Measurements from ENCODE around the gene LDLR. TPM values are rescaled to one million over a fixed set of nuclear protein-coding genes. Genes with fewer than 3 reads are reported as not detected.
"Not testable (repeated sequence)": the region's sequence is repeated elsewhere in the genome, so short reads cannot be mapped to it uniquely, and the experiment has no call there.

The LDLR gene
- total RNA-seq, 1 donor from 2014 or later = 39.3 TPM

- no peak for TF ChIP-seq EZH2 (IDR thresholded peaks at IDR 0.05)
- no peak for TF ChIP-seq CTCF (IDR thresholded peaks at IDR 0.05)
- no peak for TF ChIP-seq EZH2phosphoT487 (IDR thresholded peaks at IDR 0.05)
- no peaks in the 10 kb centered on the region for H3K9me3 ChIP-seq (ENCODE audit: low read depth)
- peaks cover 19% of the 10 kb centered on the region for H3K79me2 ChIP-seq (ENCODE audit: low read depth)
- Mint-ChIP-seq H3K27ac (no peak overlapping the region), H3K36me3 (peaks cover 43% of the 10 kb centered on the region), H3K4me1 (no peaks in the 10 kb centered on the region), H3K27me3 (ENCODE audit: insufficient read depth, low read depth) (peaks cover 4% of the 10 kb centered on the region), H3K4me3 (no peak overlapping the region), H3K9me3 (no peaks in the 10 kb centered on the region)
- peaks cover 25% of the 10 kb centered on the region for H3F3A ChIP-seq (ENCODE audit: low read depth)
- H2AFZ ChIP-seq (replicated peaks) = no peak overlapping the region
- peaks cover 23% of the 10 kb centered on the region for H3K36me3 ChIP-seq
- no peak overlapping the region for H3K4me2 ChIP-seq
- H3K4me1 ChIP-seq = no peaks in the 10 kb centered on the region
- H3K4me3 ChIP-seq = no peak overlapping the region
- no peaks in the 10 kb centered on the region for H3K27me3 ChIP-seq
- no peak overlapping the region for H3K27ac ChIP-seq
- DNase-seq (ENCODE audit: low spot score) = no peak
- peaks cover 49% of the 10 kb centered on the region for H4K20me1 ChIP-seq (ENCODE audit: low read depth)
- no peak overlapping the region for H3K9ac ChIP-seq
Observed at GRCh38 chr19:11115042-11115441, 25.8 kb downstream of the LDLR start.

- H3K9ac ChIP-seq = no peak overlapping the region
- no peaks in the 10 kb centered on the region for H3K9me3 Mint-ChIP-seq
- H3K36me3 Mint-ChIP-seq = peaks cover 47% of the 10 kb centered on the region
- no peak for DNase-seq (ENCODE audit: low spot score)
- H3K27ac Mint-ChIP-seq = no peak overlapping the region
- no peaks in the 10 kb centered on the region for H3K4me1 ChIP-seq
- peaks cover 24% of the 10 kb centered on the region for H3K36me3 ChIP-seq
- H3K9me3 ChIP-seq (ENCODE audit: low read depth) = no peaks in the 10 kb centered on the region
- H3K4me3 ChIP-seq = no peak overlapping the region
- no peaks in the 10 kb centered on the region for H3K4me1 Mint-ChIP-seq
- H2AFZ ChIP-seq (replicated peaks) = no peak overlapping the region
- H3K4me2 ChIP-seq = no peak overlapping the region
- H3K79me2 ChIP-seq (ENCODE audit: low read depth) = peaks cover 12% of the 10 kb centered on the region
- peaks cover 32% of the 10 kb centered on the region for H3F3A ChIP-seq (ENCODE audit: low read depth)
- TF ChIP-seq EZH2phosphoT487 (IDR thresholded peaks at IDR 0.05) (no peak), EZH2 (IDR thresholded peaks at IDR 0.05) (no peak)
- no peak overlapping the region for H3K4me3 Mint-ChIP-seq
- no peak overlapping the region for H3K27ac ChIP-seq
- peaks cover 46% of the 10 kb centered on the region for H4K20me1 ChIP-seq (ENCODE audit: low read depth)
- peaks cover 4% of the 10 kb centered on the region for H3K27me3 Mint-ChIP-seq (ENCODE audit: insufficient read depth, low read depth)
- H3K27me3 ChIP-seq = no peaks in the 10 kb centered on the region
Observed at GRCh38 chr19:11115895-11116446, 26.7 kb downstream of the LDLR start.

GRCh38 chr19:11116507-11116906 lies 27.2 kb downstream of the LDLR start:
- H3K4me1 ChIP-seq = no peaks in the 10 kb centered on the region
- H3F3A ChIP-seq (ENCODE audit: low read depth) = peaks cover 33% of the 10 kb centered on the region
- DNase-seq (ENCODE audit: low spot score) = no peak
- no peak overlapping the region for H3K9ac ChIP-seq
- no peaks in the 10 kb centered on the region for H3K9me3 Mint-ChIP-seq
- peaks cover 9% of the 10 kb centered on the region for H3K79me2 ChIP-seq (ENCODE audit: low read depth)
- peaks cover 4% of the 10 kb centered on the region for H3K27me3 Mint-ChIP-seq (ENCODE audit: insufficient read depth, low read depth)
- peaks cover 44% of the 10 kb centered on the region for H4K20me1 ChIP-seq (ENCODE audit: low read depth)
- TF ChIP-seq EZH2 (IDR thresholded peaks at IDR 0.05) (no peak), EZH2phosphoT487 (IDR thresholded peaks at IDR 0.05) (no peak), CTCF (IDR thresholded peaks at IDR 0.05) (no peak)
- no peaks in the 10 kb centered on the region for H3K27me3 ChIP-seq
- H3K36me3 ChIP-seq = peaks cover 24% of the 10 kb centered on the region
- no peak overlapping the region for H3K4me3 Mint-ChIP-seq
- no peak overlapping the region for H3K4me2 ChIP-seq
- no peak overlapping the region for H3K4me3 ChIP-seq
- no peaks in the 10 kb centered on the region for H3K4me1 Mint-ChIP-seq
- H2AFZ ChIP-seq (replicated peaks) = no peak overlapping the region
- no peak overlapping the region for H3K27ac ChIP-seq
- no peak overlapping the region for H3K27ac Mint-ChIP-seq
- no peaks in the 10 kb centered on the region for H3K9me3 ChIP-seq (ENCODE audit: low read depth)
- peaks cover 46% of the 10 kb centered on the region for H3K36me3 Mint-ChIP-seq

GRCh38 chr19:11121963-11122362 lies 32.7 kb downstream of the LDLR start:
- H3K4me2 ChIP-seq; H3K9ac ChIP-seq; H3K4me3 ChIP-seq; H3K27ac Mint-ChIP-seq; H3K27ac ChIP-seq; DNase-seq (ENCODE audit: low spot score); H3K4me3 Mint-ChIP-seq; H3K27me3 Mint-ChIP-seq (ENCODE audit: insufficient read depth, low read depth); H3K9me3 ChIP-seq (ENCODE audit: low read depth); H3K4me1 Mint-ChIP-seq; H2AFZ ChIP-seq (replicated peaks); H3K9me3 Mint-ChIP-seq; H3K27me3 ChIP-seq; H3K4me1 ChIP-seq: not testable (repeated sequence)
- Histone ChIP-seq H3F3A (ENCODE audit: low read depth) (peaks cover 75% of the 10 kb centered on the region), H4K20me1 (ENCODE audit: low read depth) (peaks cover 37% of the 10 kb centered on the region), H3K79me2 (ENCODE audit: low read depth) (peaks cover 12% of the 10 kb centered on the region), H3K36me3 (peaks cover 37% of the 10 kb centered on the region)
- H3K36me3 Mint-ChIP-seq = peaks cover 31% of the 10 kb centered on the region
